Measurements from ENCODE around the gene PLIN1.

Gene PLIN1, protein sequence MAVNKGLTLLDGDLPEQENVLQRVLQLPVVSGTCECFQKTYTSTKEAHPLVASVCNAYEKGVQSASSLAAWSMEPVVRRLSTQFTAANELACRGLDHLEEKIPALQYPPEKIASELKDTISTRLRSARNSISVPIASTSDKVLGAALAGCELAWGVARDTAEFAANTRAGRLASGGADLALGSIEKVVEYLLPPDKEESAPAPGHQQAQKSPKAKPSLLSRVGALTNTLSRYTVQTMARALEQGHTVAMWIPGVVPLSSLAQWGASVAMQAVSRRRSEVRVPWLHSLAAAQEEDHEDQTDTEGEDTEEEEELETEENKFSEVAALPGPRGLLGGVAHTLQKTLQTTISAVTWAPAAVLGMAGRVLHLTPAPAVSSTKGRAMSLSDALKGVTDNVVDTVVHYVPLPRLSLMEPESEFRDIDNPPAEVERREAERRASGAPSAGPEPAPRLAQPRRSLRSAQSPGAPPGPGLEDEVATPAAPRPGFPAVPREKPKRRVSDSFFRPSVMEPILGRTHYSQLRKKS

DNA sequence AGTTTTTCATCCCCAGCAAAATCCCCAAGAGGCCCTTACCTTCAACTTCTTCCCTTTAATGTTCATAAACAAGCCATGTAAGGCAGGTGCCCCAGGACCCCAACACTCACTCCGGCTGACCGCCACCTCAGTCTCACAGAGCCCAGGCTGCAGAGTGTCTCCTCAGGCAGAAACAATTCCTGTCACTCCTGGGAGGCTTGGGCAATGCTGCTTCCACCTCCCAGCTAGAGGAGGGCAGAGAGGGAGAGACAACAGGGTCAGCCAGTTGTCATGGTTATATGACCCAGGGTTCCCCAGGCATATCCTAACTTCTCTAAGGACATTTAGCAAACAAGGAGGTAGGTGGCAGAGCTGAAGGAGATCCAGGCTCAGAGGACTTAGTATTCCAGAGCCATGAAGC, at the start of gene PLIN1:
Gene PLIN1 (minus strand): TSS at position 156 of the 400 bp plus-strand sequence. CDS start 1,878 bp downstream, outside the sequence.
- H3K27me3 ChIP-seq (ENCODE audit: control insufficient read depth, insufficient read depth, low read length), result no peaks in the 10 kb centered on the region
- no peak for DNase-seq (ENCODE audit: low read depth, low spot score)
- no peaks in the 10 kb centered on the region for H3K4me1 ChIP-seq (ENCODE audit: control insufficient read depth, insufficient read depth, low read length)
- WGBS (ENCODE audit: insufficient coverage, insufficient read length), result no CpG with 5 or more reads among the region's 2 CpGs
- H3K27ac ChIP-seq (ENCODE audit: low read length), result no peak within 1 kb of the TSS
- no peaks in the 10 kb centered on the region for H3K9me3 ChIP-seq (ENCODE audit: control insufficient read depth, insufficient read depth, low read length)
- no peak within 1 kb of the TSS for H3K4me3 ChIP-seq (ENCODE audit: low read length)
- H3K36me3 ChIP-seq (ENCODE audit: control insufficient read depth, insufficient read depth, low read length), result no peaks in the 10 kb centered on the region

DNA sequence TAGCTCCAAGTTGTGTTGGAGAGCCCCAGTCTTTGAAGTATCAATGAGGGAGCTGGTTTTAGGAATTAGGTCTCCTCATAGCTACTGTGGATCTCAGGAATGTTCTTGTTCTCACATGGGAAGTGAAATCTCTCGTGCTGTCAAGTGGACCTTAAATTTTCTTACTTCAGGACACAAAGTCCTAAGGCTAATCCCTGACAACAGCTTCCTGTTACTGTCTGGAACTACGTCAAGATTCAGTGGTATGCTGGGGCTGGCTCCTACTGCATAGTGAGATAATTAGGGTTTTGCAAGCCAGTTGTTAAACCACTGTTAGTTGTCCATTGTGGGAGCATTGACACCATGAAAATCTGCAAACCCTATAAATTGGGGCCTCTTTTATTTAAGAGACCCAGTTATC, 49.1 kb upstream of the PLIN1 start:
- Histone ChIP-seq H3K27ac (ENCODE audit: low read length) (no peak overlapping the region), H3K9me3 (ENCODE audit: control insufficient read depth, insufficient read depth, low read length) (no peaks in the 10 kb centered on the region), H3K36me3 (ENCODE audit: control insufficient read depth, insufficient read depth, low read length) (no peaks in the 10 kb centered on the region), H3K27me3 (ENCODE audit: control insufficient read depth, insufficient read depth, low read length) (no peaks in the 10 kb centered on the region), H3K4me1 (ENCODE audit: control insufficient read depth, insufficient read depth, low read length) (no peaks in the 10 kb centered on the region), H3K4me3 (ENCODE audit: low read length) (no peak overlapping the region)
- no peak for DNase-seq (ENCODE audit: low read depth, low spot score)
- no CpG with 5 or more reads among the region's 2 CpGs for WGBS (ENCODE audit: insufficient coverage, insufficient read length)

DNA sequence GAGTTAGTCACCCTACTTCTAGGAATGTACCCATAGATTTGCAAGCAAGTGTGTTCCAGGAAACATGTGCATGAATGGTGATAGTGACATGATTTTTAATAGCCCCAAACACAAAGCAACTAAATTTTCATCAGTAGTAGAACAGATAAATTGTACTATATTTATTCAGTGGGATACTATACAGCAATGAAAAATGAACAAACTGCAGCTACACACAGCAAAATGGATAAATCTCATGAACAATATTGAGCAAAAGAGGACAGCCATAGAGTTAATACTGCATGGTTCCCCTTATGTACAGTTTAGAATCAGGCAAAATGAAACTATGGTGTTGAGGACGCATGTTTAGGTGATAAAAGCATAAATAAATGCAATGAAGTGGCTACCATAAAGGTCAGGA, 45.9 kb upstream of the PLIN1 start:
- no peak for DNase-seq (ENCODE audit: low read depth, low spot score)
- Histone ChIP-seq H3K9me3 (ENCODE audit: control insufficient read depth, insufficient read depth, low read length) (no peaks in the 10 kb centered on the region; the same call in 1 of the 2 replicates), H3K27ac (ENCODE audit: low read length) (no peak overlapping the region), H3K4me3 (ENCODE audit: low read length) (no peak overlapping the region), H3K36me3 (ENCODE audit: control insufficient read depth, insufficient read depth, low read length) (no peaks in the 10 kb centered on the region), H3K4me1 (ENCODE audit: control insufficient read depth, insufficient read depth, low read length) (no peaks in the 10 kb centered on the region), H3K27me3 (ENCODE audit: control insufficient read depth, insufficient read depth, low read length) (no peaks in the 10 kb centered on the region)
- no CpG with 5 or more reads among the region's 1 CpG for WGBS (ENCODE audit: insufficient coverage, insufficient read length)

DNA sequence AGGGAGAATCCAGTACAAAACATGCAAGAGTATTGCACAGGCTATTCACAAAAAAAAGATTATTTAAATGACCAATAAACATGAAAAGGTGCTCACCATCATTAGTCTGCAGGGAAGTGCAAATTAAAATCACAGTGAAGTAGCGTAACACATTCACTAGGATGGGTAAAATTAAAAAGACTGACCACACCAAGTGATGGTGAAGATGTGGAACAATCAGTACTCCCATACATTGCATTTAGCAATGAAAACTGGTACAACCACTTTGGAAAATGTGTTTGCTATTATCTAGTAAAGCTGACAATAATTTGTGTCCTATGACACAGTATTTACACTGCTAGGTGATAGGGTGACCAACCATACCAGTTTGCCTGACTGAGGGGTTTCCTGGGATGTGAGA, 45.5 kb upstream of the PLIN1 start:
- no peak overlapping the region for H3K4me3 ChIP-seq (ENCODE audit: low read length)
- no peaks in the 10 kb centered on the region for H3K36me3 ChIP-seq (ENCODE audit: control insufficient read depth, insufficient read depth, low read length)
- no peak for DNase-seq (ENCODE audit: low read depth, low spot score)
- no peaks in the 10 kb centered on the region for H3K27me3 ChIP-seq (ENCODE audit: control insufficient read depth, insufficient read depth, low read length)
- H3K9me3 ChIP-seq (ENCODE audit: control insufficient read depth, insufficient read depth, low read length), result no peaks in the 10 kb centered on the region; the same call in 1 of the 2 replicates
- no peaks in the 10 kb centered on the region for H3K4me1 ChIP-seq (ENCODE audit: control insufficient read depth, insufficient read depth, low read length)
- WGBS (ENCODE audit: insufficient coverage, insufficient read length), result no CpG with 5 or more reads among the region's 1 CpG
- H3K27ac ChIP-seq (ENCODE audit: low read length), result no peak overlapping the region

DNA sequence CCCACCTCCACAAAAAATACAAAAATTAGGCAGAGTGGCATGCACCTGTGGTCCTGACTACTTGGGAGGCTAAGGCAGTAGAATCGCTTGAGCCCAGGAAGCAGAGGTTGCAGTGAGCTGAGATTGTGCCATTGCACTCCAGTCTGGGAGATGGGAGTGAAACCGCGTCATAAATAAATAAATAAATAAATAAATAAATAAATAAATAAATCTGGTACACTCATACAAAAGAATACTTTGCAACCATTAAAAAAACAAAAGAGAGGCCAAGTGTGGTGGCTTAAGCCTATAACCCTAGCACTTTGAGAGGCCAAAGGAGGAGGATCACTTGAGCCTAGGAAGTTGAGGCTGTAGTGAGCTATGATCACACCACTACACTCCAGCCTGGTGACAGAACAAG, 43.9 kb upstream of the PLIN1 start:
- WGBS (ENCODE audit: insufficient coverage, insufficient read length), result no CpG with 5 or more reads among the region's 3 CpGs
- DNase-seq (ENCODE audit: low read depth, low spot score), result no peak
- Histone ChIP-seq H3K36me3 (ENCODE audit: control insufficient read depth, insufficient read depth, low read length) (no peaks in the 10 kb centered on the region), H3K27ac (ENCODE audit: low read length) (no peak overlapping the region), H3K27me3 (ENCODE audit: control insufficient read depth, insufficient read depth, low read length) (no peaks in the 10 kb centered on the region), H3K4me3 (ENCODE audit: low read length) (no peak overlapping the region), H3K4me1 (ENCODE audit: control insufficient read depth, insufficient read depth, low read length) (no peaks in the 10 kb centered on the region), H3K9me3 (ENCODE audit: control insufficient read depth, insufficient read depth, low read length) (no peaks in the 10 kb centered on the region; the same call in 1 of the 2 replicates)

DNA sequence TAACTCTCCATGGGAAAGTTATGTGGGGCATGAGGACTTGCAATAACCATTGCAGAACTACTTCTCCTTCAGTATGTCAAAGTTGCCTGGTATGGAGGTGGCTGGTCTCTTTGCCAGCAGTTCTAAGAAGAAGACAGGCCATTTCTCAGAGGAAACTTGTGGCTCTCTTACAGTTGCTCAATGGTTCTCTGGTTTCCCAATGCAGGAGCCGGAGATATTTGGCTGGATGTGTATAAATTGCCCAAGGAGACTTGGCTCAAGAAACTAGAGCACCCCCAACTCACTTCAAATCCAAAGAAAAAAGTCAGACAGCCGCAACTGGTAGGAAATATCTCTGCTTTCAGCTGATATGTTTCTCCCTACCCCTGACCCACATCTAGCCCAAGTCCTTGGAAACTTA, 35.6 kb upstream of the PLIN1 start:
- Histone ChIP-seq H3K4me3 (ENCODE audit: low read length) (no peak overlapping the region), H3K36me3 (ENCODE audit: control insufficient read depth, insufficient read depth, low read length) (no peaks in the 10 kb centered on the region), H3K9me3 (ENCODE audit: control insufficient read depth, insufficient read depth, low read length) (no peaks in the 10 kb centered on the region), H3K27me3 (ENCODE audit: control insufficient read depth, insufficient read depth, low read length) (no peaks in the 10 kb centered on the region), H3K4me1 (ENCODE audit: control insufficient read depth, insufficient read depth, low read length) (no peaks in the 10 kb centered on the region), H3K27ac (ENCODE audit: low read length) (no peak overlapping the region)
- no CpG with 5 or more reads among the region's 2 CpGs for WGBS (ENCODE audit: insufficient coverage, insufficient read length)
- no peak for DNase-seq (ENCODE audit: low read depth, low spot score)

DNA sequence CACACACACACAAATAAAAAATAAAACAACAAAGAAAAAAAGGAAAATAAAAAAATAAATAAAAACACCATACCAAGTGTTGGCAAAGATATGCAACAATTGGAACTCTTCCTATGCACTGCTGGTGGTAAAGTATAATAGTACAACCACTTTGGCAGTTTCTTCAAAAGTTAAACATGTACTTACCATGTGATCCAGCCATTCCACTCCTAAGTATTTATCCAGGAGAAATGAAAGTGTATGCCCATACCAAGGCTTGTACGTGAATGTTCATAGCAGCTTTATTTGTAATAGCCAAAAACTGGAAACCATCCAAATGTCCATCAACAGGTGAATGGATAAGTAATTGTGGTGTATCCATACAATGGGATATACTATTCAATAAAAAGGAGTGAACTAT, 28.4 kb upstream of the PLIN1 start:
- Histone ChIP-seq H3K27ac (ENCODE audit: low read length) (no peak overlapping the region), H3K4me1 (ENCODE audit: control insufficient read depth, insufficient read depth, low read length) (no peaks in the 10 kb centered on the region), H3K36me3 (ENCODE audit: control insufficient read depth, insufficient read depth, low read length) (no peaks in the 10 kb centered on the region), H3K27me3 (ENCODE audit: control insufficient read depth, insufficient read depth, low read length) (no peaks in the 10 kb centered on the region), H3K4me3 (ENCODE audit: low read length) (no peak overlapping the region), H3K9me3 (ENCODE audit: control insufficient read depth, insufficient read depth, low read length) (no peaks in the 10 kb centered on the region)
- DNase-seq (ENCODE audit: low read depth, low spot score), result no peak
- no CpG with 5 or more reads among the region's 1 CpG for WGBS (ENCODE audit: insufficient coverage, insufficient read length)

DNA sequence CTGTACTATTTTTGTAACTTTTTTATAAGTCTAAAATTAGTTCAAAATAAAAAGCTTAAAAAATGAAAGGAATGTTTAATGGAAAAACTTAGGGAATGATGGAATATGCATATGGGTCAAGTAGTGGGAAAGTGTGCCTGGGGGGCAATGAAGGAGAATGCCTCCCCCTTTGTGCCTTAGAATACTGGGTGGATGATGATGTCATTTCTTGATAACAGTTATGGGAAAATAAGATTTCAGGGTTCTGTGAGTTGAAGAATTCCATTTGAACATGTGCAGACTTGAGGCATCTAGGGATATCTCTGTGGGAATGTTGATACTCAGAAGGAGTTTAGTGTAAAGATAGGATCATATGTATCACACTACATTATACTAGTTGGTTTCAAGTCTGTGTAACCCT, 25.2 kb upstream of the PLIN1 start:
- H3K27ac ChIP-seq (ENCODE audit: low read length), result no peak overlapping the region
- H3K4me3 ChIP-seq (ENCODE audit: low read length), result no peak overlapping the region
- H3K36me3 ChIP-seq (ENCODE audit: control insufficient read depth, insufficient read depth, low read length), result no peaks in the 10 kb centered on the region
- no peaks in the 10 kb centered on the region for H3K9me3 ChIP-seq (ENCODE audit: control insufficient read depth, insufficient read depth, low read length)
- H3K4me1 ChIP-seq (ENCODE audit: control insufficient read depth, insufficient read depth, low read length), result no peaks in the 10 kb centered on the region
- no peak for DNase-seq (ENCODE audit: low read depth, low spot score)
- H3K27me3 ChIP-seq (ENCODE audit: control insufficient read depth, insufficient read depth, low read length), result no peaks in the 10 kb centered on the region

DNA sequence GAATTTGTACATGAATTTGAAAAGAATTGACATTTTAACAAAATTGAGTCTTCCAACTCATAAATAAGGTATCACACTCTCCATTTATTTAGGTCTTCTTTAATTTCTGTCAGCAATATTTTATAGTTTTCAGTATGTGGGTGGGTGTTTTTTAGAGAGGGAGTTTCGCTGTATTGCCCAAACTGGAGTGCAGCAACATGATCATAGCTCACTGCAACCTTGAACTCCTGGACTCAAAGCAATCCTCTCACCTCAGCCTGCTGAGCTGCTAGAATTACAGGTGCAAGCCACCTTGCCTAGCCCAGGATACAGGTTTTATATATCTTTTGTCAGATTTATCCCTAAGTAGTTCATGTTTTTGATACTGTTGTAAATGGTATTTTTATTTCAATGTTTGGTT, 16.0 kb upstream of the PLIN1 start:
- no peaks in the 10 kb centered on the region for H3K4me1 ChIP-seq (ENCODE audit: control insufficient read depth, insufficient read depth, low read length)
- no peak overlapping the region for H3K4me3 ChIP-seq (ENCODE audit: low read length)
- H3K27ac ChIP-seq (ENCODE audit: low read length), result no peak overlapping the region
- H3K27me3 ChIP-seq (ENCODE audit: control insufficient read depth, insufficient read depth, low read length), result no peaks in the 10 kb centered on the region
- no CpG with 5 or more reads among the region's 1 CpG for WGBS (ENCODE audit: insufficient coverage, insufficient read length)
- H3K9me3 ChIP-seq (ENCODE audit: control insufficient read depth, insufficient read depth, low read length), result no peaks in the 10 kb centered on the region
- DNase-seq (ENCODE audit: low read depth, low spot score), result no peak
- H3K36me3 ChIP-seq (ENCODE audit: control insufficient read depth, insufficient read depth, low read length), result no peaks in the 10 kb centered on the region

DNA sequence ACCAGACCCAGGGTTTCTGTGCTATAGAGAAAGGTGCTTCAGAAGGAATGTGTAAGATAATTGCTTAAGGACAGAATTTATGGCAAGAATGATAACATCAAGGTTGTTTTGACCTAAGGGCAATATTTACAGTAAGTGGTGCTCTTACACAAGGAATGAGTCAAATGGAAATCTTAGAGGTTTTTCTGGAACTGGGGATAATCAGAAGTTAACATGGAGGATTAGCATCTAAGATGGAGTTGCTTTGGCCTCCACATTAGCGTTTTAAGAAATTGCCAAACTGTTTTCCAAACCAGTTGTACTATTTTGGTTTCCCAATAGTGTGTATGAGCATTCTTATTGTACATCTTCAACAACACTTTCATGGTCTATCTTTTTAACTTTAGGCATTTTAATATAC, 14.5 kb upstream of the PLIN1 start:
- no peaks in the 10 kb centered on the region for H3K27me3 ChIP-seq (ENCODE audit: control insufficient read depth, insufficient read depth, low read length)
- H3K27ac ChIP-seq (ENCODE audit: low read length), result no peak overlapping the region
- WGBS (ENCODE audit: insufficient coverage, insufficient read length), result no CpG with 5 or more reads among the region's 1 CpG
- H3K9me3 ChIP-seq (ENCODE audit: control insufficient read depth, insufficient read depth, low read length), result no peaks in the 10 kb centered on the region
- no peak overlapping the region for H3K4me3 ChIP-seq (ENCODE audit: low read length)
- no peak for DNase-seq (ENCODE audit: low read depth, low spot score)
- H3K36me3 ChIP-seq (ENCODE audit: control insufficient read depth, insufficient read depth, low read length), result no peaks in the 10 kb centered on the region
- H3K4me1 ChIP-seq (ENCODE audit: control insufficient read depth, insufficient read depth, low read length), result no peaks in the 10 kb centered on the region

DNA sequence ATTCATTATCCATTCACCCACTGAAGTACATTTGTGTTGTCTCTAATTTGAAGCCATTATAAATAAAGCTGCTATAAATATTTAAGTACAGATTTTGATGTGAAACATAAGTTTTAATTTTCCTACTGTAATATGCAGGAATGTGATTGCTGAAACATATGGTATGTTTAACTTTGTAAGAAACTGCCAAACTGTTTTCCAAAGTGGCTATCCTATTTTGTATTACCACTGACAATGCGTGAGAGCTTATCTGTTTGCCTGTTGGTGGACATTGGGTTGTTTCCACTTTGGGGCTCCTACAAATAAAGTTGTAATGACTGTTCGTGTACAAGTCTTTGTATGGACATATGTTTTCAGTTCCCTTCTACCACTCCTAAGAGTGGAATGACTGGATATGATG, 13.9 kb upstream of the PLIN1 start:
- H3K4me1 ChIP-seq (ENCODE audit: control insufficient read depth, insufficient read depth, low read length), result no peaks in the 10 kb centered on the region
- no peak overlapping the region for H3K4me3 ChIP-seq (ENCODE audit: low read length)
- DNase-seq (ENCODE audit: low read depth, low spot score), result no peak
- H3K27me3 ChIP-seq (ENCODE audit: control insufficient read depth, insufficient read depth, low read length), result no peaks in the 10 kb centered on the region
- no peaks in the 10 kb centered on the region for H3K9me3 ChIP-seq (ENCODE audit: control insufficient read depth, insufficient read depth, low read length)
- no CpG with 5 or more reads among the region's 2 CpGs for WGBS (ENCODE audit: insufficient coverage, insufficient read length)
- no peaks in the 10 kb centered on the region for H3K36me3 ChIP-seq (ENCODE audit: control insufficient read depth, insufficient read depth, low read length)
- no peak overlapping the region for H3K27ac ChIP-seq (ENCODE audit: low read length)
